ENCODE data around the gene CFAP206.

CFAP206 gene

GRCh38 chr6:87504441-87504840, 96.7 kb downstream of the CFAP206 start:
- TF ChIP-seq MAX (IDR thresholded peaks at IDR 0.05; ENCODE audit: low read depth, low read length) (no peak), CTCF (IDR thresholded peaks at IDR 0.05; ENCODE audit: low read depth, low read length) (no peak), POLR2A (IDR thresholded peaks at IDR 0.05; ENCODE audit: extremely low read depth, insufficient read length) (no peak), MYC (IDR thresholded peaks at IDR 0.05; ENCODE audit: low read depth, low read length) (no peak)

More at GRCh38 chr6:87504441-87504840, 96.7 kb downstream of the CFAP206 start:
- H3K4me3 ChIP-seq (ENCODE audit: low read depth, low read length), result no peak overlapping the region
- DNase-seq (ENCODE audit: low read depth), result no peak
